HL-60 (cell line): ENCODE measurements around the gene CELSR2.
A peak's percentile ranks its signal among the peaks of the same experiment; 100 is the strongest.

Experiments
- DNase-seq, 2 experiments: peaks; one replicate each; pipeline ENCODE4 v3.0.0-alpha.2; 2010 to 2020; ENCODE audit warnings: low read depth in 1 of 2, low spot score in 1 of 2
- H3K27ac ChIP-seq: fragments of 250-450 bp; sonication (Bioruptor Pico); replicated peaks from 2 replicates; pipeline ENCODE4 v1.5.1; 2020; ENCODE audit warnings: mild to moderate bottlenecking, moderate library complexity
- H3K27me3 ChIP-seq: fragments of 250-450 bp; sonication (Bioruptor Pico); 2 replicates; pipeline ENCODE4 v1.5.1; 2021; ENCODE audit warnings: mild to moderate bottlenecking, moderate library complexity; ENCODE audit not compliant: insufficient read depth, poor library complexity, severe bottlenecking
- H3K4me3 ChIP-seq: replicated peaks from 2 replicates; pipeline ENCODE4 v1.5.1; 2011; ENCODE audit warnings: mild to moderate bottlenecking, control low read depth, low read length; ENCODE audit not compliant: insufficient read depth
- CTCF ChIP-seq: IDR thresholded peaks from one replicate; pipeline ENCODE4 v1.5.1; 2011; ENCODE audit warnings: low read length, control low read depth, inconsistent platforms; ENCODE audit not compliant: insufficient read depth
- GABPA ChIP-seq: IDR thresholded peaks from 2 replicates; pipeline ENCODE4 v1.6.1; 2012; ENCODE audit warnings: low read depth
- POLR2AphosphoS5 ChIP-seq: IDR thresholded peaks from 2 replicates; pipeline ENCODE4 v1.6.1; 2012; ENCODE audit warnings: low read depth
- SPI1 ChIP-seq: IDR thresholded peaks from 2 replicates; pipeline ENCODE4 v1.6.1; 2012; ENCODE audit warnings: low read depth, mild to moderate bottlenecking, borderline replicate concordance
- TF ChIP-seq, protein P1 (sequence below): IDR thresholded peaks from 2 replicates; pipeline ENCODE4 v1.6.1; 2012; ENCODE audit warnings: low read depth; ENCODE audit not compliant: insufficient replicate concordance

CELSR2 gene

GRCh38 chr1:109238382-109238781 is 11.0 kb upstream of the CELSR2 start:
- no peaks in the 10 kb centered on the region for H3K27me3 ChIP-seq
- H3K27ac ChIP-seq: no peak overlapping the region
- DNase-seq: no peak
- TF ChIP-seq GABPA (no peak), SPI1 (no peak), CTCF (no peak)
- TF ChIP-seq, protein P1, sequence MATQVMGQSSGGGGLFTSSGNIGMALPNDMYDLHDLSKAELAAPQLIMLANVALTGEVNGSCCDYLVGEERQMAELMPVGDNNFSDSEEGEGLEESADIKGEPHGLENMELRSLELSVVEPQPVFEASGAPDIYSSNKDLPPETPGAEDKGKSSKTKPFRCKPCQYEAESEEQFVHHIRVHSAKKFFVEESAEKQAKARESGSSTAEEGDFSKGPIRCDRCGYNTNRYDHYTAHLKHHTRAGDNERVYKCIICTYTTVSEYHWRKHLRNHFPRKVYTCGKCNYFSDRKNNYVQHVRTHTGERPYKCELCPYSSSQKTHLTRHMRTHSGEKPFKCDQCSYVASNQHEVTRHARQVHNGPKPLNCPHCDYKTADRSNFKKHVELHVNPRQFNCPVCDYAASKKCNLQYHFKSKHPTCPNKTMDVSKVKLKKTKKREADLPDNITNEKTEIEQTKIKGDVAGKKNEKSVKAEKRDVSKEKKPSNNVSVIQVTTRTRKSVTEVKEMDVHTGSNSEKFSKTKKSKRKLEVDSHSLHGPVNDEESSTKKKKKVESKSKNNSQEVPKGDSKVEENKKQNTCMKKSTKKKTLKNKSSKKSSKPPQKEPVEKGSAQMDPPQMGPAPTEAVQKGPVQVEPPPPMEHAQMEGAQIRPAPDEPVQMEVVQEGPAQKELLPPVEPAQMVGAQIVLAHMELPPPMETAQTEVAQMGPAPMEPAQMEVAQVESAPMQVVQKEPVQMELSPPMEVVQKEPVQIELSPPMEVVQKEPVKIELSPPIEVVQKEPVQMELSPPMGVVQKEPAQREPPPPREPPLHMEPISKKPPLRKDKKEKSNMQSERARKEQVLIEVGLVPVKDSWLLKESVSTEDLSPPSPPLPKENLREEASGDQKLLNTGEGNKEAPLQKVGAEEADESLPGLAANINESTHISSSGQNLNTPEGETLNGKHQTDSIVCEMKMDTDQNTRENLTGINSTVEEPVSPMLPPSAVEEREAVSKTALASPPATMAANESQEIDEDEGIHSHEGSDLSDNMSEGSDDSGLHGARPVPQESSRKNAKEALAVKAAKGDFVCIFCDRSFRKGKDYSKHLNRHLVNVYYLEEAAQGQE: no peak
- no peak overlapping the region for H3K4me3 ChIP-seq

- TF ChIP-seq POLR2AphosphoS5 (no peak), GABPA (no peak), CTCF (no peak)
- no peak overlapping the region for H3K27ac ChIP-seq
These were observed 10.3 kb upstream of the CELSR2 start for GRCh38 chr1:109239047-109239408.

GRCh38 chr1:109239409-109240068 is 9.8 kb upstream of the CELSR2 start:
- no peaks in the 10 kb centered on the region for H3K27me3 ChIP-seq
- TF ChIP-seq, protein P1: no peak
- TF ChIP-seq CTCF (peak; percentile 27), POLR2AphosphoS5 (0 out of 2 replicates have a peak, but pooled peaks have one; percentile 27), GABPA (no peak), SPI1 (no peak)
- H3K27ac ChIP-seq: no peak overlapping the region
- no peak overlapping the region for H3K4me3 ChIP-seq
- DNase-seq: peak in 1 of 2 experiments; percentile 36

More at GRCh38 chr1:109239047-109239408, 10.3 kb upstream of the CELSR2 start:
- H3K4me3 ChIP-seq: no peak overlapping the region
- no peaks in the 10 kb centered on the region for H3K27me3 ChIP-seq
- no peak for DNase-seq
